ENCODE measurements around the gene HOXC9.

The HOXC9 gene

DNA sequence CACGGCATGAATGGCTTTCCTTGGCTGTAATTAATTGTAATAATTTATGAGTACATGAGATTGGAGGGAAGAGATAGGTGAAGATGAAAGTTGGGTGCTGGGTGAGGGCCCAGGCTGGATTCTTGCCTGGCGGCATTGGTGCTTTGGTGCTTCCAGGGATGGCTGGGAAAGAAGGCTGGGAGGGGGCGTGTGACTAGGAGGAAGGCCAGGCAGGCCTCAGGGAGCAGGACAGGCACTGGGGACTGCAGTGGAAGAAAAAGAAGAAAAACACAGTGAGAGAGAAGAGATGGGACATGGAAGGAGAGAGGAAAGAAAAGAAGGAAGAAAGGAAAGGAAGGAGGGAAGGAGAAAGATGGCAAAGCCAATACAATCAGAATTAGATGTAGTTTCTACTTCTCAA is 3.7 kb downstream of the HOXC9 start:
- no peak for DNase-seq

DNA sequence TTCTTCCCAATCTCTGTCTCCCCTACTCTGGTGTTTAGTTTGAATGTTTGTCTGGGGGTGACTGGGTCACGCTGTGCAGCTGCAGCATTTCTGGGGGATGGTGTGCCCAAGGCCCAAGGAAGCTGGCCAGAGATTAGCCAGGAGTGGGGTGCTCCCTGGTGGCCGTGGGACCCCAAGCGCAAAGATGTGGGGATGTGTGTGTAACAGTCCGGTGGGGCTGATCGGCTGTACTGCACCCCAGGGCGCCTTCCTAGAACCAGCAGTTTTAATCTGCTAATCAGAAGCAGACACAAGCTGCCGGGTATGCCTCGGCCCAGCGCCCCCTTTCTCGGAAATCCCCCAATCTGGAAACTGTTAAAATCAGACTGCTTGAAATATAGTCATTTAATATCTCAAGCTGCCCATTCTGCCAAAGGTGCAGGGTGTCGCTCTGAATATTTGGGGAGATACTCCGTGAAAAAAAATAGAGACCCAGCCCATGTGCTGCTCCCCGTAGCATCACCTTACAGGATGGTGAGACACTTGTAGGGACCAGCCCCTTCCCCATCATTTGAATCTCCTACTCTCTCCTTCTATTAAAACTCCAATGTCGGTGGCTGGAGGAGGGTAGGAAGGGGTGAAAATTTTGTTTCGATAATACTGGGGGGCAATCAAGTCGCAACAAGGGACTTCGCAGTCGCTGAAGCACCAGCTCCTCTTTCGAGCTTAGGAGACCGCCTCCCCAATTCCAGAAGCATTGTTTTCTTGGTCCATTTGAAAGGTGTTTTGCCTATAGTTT is 4.3 kb downstream of the HOXC9 start:
- no peak for DNase-seq

DNA sequence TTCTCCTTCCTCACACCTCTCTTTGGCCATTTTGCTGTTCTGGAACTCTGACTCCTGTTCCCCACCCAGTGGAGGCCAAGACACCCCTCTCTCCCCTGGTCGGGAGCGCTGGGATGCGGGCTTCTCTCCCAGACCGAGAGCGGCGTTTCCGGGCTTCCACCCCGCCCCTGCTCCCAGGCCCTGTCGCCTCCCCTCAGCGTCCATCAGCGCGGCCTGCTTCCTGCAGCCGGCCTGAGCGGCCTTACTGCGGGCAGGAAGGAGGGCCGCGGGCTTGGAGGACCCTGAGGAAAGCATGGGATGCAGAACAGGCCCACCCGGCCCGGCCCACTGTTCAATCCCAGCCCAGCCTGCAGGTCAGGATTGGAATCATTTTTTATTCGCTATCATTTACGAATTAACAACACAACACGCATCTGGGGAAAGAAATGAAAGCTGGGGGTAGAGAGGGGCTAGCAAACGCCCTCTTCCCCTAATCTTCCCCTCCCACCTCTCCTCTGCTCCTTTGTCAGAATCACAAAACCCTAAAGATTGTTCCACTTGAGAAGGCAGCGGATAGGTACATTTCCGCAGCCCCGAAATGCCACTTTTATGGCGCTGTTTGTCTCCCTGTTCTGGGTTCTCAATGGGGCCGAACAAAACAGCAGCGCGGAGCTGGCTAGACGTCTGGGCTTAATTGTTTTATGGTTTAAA is 5.0 kb downstream of the HOXC9 start:
- no peak for DNase-seq

DNA sequence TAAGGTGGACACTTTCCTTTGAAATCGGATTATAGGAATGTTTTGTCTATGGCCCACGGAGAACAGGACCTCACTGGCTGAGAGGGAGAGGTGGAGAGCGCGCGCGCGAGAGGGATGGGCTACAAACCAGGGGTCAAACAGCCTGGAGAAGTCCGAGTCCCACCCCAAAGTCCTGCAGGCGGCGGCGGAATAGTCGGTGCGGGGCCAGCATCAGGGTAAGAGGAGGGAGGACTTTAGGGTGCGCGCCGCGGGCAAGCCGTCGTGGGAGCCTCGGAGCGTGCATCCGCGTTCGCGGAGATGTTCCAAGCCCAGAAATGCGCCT is 5.5 kb downstream of the HOXC9 start:
- no peak for DNase-seq

DNA sequence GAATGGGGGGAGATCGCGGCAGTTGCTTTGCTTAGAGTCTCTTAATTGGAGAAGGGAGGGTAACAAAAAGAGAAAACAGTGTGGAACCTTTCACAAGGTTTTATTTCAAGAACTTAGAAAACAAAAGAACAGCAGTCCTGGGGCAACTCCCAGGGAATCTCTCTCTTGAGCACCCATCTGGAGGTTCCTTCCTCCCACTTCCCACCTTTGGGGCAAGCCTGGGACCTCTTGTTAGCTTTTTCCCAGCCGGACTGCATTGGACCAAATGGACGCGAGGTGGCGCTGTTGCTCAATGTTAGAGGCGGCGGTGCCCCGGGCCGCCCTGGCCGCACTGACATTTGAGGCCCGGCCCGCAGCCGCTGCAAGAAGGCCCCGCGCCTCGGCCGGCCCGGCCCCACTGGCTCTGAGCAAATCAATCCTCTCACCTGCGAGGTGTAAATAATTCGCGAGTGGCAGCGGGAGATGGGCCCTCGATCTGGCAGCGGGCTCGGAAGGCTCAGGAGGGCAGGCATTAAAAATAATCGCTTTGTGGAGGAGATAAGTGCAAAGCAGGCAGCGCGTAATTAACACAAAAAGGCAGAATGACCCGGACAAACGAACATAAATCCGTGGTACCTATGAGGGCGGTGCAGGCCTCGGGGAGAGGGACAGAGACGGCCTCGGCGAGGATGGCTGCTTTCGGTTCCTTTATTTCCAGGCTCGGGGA is 6.0 kb downstream of the HOXC9 start:
- DNase-seq, result peak; percentile 85

DNA sequence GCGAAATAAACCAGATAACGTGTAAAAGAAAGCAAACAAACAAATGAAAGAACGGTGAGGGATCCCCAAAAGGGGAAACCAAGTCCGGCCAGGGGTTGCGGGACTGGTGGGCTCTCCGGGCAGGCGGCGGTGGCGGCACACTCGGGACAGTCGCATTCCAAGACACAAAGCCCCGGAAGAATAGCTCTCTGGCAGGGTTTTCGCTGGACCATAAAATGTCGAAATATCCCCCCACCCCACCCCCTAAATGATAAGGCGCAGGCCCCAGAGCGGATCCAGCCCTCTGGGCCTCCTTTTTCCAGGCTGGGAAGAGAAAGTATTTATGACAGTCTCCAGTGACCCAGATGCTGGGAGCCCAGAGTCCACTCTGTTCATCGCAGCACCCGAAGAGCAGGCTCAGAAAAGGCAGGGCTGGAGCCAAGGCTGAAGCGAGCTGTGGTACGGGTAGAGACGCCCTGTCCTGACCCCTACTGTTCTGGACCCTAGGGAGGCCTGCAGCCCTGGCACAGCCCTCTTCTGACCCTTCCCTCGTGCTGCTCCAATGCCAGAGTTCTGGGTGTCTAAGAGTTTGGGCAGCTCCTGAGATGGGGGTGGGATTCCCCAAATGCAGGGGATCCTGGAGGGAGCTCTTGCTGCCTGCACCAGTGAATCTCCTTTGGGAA is 6.7 kb downstream of the HOXC9 start:
- no peak for DNase-seq

DNA sequence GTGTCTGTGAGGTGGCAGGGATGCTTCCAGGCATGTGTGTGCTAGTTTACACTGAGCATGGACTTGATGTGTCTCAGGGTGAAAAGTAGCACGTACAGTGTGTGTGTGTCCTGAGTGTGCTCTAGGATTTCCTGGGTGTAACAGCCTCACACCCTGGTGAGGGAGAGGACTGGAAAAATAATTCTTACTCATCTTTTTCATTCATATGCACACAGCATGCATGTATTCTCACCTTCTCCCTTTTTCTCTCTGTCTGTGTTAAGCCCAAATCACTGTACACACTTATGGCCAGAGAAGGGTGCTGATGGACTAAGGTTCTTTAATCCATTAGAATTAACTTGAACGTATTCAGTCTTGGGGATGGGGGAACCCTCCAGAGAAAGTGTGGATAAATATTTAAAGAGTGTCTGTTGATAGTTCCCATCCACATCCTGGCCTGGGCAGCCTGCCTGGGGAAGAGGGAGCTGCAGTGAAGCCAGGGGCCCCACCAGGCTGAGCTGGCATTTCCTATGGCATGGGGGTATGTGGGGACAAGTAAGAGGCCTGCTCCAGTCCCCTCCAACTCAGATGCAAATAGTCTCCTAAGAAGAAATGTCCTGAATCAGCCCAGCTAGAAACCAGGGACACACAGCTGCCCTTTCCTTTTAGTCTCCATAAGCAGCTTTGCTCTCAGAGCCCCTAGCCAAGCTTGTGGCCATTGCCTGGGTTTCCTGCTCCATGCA is 7.7 kb downstream of the HOXC9 start:
- DNase-seq, result no peak

DNA sequence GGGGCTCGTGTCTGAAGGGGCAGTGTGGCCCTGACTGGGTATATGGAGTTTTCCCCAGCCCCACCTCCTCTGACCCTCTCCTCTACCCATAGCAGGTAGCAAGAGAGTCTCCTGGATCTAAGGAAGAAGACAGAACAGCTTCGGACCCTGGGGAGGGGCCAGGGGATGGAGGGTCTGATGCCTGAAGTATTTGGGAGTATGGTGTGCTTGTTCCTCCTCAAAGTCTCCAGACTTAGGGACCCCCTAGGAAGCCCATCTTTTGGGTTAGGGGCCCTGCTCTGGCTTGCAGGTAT is 8.2 kb downstream of the HOXC9 start:
- DNase-seq, result no peak

DNA sequence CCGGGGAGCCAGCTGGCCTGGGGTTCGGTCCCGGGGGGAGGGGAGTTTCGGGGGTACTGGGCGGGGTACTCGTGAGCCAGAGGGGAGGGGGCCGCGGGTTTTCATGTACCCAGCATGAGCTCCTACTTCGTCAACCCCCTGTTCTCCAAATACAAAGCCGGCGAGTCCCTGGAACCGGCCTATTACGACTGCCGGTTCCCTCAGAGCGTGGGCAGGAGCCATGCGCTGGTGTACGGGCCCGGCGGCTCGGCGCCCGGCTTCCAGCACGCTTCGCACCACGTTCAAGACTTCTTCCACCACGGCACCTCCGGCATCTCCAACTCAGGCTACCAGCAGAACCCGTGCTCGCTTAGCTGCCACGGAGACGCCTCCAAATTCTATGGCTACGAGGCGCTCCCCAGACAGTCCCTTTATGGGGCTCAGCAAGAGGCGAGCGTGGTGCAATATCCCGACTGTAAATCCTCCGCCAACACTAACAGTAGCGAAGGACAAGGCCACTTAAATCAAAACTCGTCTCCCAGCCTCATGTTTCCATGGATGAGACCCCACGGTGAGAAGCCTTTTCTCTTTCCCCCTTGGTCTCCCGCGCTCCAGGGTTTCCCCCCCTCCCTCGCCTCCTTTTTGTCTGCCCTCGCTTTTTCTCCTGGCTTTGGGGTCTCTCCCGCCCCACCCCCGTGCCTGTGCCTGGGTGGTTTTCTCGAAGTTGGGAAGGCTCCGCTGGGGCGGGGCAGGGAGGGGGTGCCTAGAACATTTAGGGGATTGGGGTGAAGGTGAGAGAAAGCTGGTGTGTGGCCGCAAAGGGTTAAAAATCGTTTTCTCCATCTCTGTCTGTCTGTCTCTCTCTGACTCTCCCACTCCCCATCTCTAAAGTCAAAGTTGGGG is 9.5 kb downstream of the HOXC9 start:
- DNase-seq, result peak; percentile 54

DNA sequence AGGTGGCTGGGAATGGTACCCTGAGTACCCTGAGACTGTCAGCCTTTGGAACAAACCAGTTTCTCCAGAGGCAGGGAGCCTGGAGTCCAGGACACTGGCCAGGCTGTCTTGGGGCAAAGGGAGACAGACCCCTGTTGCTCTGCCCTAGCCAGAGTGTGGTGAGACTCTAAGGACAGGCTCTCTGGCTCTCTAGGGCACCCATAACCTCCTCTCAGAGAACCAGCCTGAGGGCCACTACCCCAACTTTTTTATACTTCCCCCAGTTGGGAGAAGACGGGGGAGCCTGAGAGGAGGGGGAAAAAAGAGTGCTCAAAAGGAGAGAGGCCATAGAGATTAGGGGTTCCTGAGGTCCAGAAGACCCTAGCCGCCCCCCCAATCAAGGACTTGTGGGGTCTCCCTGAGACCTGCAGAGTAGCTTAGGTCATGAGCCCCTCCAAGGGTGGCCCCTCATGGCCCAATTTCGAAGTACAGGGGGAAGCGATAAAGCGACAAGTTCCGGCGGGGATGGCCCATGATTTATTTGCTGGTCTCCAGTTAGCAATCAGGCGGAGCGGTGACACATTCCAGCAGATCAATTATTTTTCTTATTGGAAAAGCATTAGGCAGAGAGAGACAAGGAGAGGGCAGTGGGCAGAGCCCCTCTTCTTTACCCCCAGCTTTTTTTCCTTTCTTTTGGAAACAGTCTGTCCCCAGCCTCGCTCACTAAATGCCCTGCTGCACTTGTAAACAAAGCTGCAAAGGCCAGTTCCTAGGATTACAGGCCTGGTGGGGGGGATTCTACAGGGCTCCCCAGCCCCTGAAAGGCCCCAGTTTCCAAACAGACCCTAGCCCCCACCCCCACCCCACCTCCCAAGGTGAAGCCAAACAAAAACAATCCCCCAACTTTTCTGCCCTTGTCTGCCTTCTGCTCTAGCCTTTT is 10.4 kb downstream of the HOXC9 start:
- DNase-seq, result no peak

DNA sequence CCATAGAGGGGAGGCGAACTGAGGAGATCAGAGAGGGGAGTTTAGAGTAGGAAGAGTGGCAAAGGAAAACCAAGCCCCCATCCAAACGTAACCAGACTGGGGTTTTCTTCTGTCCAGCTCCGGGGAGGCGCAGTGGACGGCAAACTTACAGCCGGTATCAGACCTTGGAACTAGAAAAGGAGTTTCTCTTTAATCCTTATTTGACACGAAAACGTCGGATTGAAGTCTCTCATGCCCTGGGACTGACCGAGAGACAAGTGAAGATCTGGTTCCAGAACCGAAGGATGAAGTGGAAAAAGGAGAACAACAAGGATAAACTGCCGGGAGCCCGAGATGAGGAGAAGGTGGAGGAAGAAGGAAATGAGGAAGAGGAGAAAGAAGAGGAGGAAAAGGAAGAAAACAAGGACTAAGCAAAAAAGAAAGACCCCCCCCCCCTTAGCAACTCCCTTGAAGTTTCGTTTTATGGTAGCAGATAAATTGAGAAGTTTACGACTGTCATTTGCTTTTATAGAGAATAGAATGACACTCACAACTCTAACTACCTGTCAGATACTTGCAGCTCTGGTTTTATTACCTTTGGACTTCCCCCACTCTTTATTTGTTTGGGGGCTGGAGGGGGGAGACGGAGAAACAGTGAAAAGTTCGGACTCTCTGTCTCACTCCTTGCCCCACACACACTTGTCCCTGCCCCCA is 11.2 kb downstream of the HOXC9 start:
- no peak for DNase-seq

DNA sequence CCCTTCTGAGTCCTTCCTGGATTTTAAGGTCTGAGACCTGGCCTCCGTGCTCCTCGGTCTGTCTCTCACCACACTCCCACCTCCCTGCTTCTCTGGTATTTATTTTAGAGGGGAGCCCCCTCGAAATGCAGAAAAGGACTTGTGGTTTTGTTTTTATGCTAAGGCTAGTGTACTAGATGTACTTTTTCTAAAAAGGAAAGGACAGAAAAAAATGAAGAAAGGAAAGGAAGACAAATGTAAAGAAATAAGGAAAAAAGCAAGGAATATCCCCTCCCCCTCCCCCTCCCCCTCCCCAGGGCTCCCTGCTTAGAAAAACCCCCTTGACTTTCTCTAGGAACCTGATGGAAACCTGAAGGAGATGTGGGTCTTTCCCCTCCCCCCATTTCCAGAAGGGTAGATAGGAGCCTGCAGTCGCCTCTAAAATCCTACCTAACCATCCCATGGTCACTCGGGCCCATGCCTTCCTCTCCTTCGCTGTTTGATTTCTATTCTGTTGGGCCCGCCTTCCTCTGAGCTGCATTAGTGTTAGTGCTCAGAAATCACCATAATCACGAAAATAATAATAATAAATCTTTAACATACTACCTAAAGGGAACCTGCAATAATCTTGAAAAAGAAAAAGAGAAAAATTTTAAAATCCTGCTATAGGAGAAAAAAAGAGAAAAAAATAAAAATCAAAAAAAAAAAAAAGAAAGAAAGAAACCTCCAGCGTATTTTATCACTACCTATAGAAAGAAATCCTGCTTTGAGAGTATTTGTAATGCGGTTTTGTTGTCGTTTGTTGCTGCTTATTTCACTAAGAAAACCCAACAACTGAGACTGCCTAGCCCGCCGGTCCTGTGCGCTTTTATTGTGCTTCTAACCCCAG is 11.9 kb downstream of the HOXC9 start:
- no peak for DNase-seq

DNA sequence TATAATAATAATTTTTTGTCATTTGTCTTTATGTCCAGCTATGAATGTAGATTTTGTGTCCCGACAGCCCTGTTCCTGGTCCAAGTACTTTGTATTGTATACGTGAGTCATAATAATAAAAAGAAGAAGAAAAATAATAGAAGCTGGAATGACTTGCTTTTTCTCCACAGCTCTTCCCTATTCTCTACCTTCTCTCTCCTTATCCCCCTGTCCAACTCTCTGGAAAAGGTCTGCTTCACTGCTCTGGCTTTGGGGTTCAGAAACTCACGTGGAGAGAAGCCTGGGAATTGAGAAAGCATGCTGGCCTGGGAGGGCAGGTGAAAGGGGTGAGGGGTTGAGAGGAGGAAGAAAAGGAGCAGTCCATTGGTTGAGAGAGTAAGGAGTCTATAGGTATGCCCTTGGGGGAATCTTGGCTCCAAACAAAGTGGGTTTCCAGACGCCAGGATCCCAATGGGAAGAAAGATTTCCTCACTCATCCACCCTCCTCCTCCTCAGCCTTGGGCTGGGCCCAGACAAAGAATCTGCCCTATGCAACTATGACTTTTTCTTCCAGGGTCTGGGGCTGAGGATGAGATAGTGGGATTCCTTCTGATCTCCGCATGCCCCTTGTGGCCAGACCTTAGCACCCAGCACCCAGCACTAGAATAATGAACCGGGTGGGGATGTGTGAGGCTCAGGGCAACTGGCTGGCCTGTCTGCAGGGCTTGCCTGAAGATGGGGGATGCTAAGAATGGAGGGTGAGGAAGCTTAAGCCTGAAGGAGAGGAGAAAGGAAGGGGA is 12.9 kb downstream of the HOXC9 start:
- no peak for DNase-seq

DNA sequence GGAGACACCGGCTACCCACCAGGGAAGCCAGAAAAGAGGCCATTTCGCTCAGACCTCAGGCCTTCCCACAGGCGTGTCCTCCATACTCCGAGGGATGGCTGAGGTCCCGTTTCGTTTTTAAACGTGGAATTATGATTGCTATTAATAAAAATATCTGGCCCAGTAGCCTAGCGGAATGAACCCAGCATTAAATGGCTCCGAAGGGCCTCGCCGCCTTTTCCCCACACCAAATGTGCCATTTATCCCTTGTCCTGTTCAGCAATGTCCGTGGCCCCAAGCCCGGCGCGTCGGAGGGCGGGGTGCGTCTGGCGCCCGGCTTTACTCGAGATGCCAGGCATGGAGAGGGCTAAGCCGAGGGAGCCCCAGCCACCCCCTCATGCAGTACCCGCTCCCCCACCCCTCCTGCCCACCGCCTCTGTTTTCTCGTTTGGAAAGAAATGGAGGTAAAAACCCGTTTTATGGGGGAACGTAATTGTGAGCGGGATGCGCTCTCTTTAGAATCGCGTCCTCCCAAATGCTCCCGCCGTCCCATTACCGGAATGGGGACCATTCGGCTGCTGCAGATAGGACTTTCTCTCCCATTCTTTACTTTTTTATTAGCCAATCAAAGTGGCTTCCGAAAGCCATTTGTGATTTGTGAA is 14.5 kb downstream of the HOXC9 start:
- no peak for DNase-seq

DNA sequence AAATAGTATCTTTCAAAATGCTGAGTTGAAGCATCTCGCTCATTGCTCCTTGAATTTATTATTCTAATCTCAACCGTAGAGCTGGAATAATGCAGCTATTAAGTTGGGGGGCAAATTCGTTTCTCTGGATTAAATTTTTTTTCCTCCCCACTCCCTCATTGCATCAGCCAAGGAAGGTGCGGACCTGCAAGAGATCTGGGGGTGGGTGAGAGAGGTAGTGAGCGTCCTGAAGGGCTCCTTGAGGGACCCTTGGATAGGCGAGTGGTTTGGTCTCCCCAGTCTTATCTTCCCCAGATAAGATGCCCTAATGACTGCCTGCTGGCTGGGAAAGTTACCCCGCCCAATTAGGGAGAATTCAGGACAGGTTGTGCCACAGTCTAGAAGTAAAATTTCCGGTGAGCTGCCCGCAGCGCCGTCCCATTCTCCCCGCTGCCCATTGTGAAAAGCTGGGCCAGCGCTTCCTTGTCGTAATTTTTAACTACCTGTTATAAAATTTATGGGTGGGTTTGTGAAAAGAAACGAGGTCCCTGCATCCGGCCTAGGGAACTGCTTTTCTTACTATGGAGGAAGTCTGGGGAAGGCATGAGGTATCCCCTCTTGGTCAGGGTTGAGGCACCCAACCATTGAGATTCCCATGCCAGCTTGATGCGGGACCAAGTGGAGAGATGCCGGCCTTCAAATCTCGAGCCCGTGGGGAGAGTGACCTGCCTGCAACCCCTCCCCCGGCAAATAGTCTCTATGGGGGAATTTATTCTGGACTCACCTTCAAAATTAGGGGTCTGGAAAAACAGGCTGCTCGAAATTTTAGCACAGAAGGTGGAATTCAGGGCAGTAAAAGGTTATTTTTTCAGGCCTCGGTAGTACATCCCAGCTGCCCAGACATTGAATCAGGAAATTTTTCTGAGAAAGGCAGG is 15.3 kb downstream of the HOXC9 start:
- DNase-seq, result no peak

DNA sequence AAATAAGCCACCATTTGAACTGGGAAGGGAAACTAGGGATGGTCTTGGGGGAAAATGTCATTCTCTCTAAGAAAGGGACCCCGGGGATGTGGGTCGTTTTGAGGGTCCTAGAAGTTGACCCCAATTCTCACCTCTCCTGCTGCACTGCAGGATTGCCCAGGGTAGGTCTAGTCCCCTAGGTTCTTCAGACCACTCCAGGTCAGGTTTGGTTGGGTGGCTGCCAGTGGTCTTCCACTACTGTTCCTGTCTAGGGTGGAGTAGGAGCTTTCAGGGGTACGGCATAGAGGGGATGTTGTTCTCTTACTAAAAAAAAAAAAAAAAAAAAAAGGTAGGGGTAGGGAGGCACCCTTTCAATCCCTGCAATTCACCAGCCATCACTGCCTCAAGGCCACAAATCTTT is 16.1 kb downstream of the HOXC9 start:
- DNase-seq, result no peak

DNA sequence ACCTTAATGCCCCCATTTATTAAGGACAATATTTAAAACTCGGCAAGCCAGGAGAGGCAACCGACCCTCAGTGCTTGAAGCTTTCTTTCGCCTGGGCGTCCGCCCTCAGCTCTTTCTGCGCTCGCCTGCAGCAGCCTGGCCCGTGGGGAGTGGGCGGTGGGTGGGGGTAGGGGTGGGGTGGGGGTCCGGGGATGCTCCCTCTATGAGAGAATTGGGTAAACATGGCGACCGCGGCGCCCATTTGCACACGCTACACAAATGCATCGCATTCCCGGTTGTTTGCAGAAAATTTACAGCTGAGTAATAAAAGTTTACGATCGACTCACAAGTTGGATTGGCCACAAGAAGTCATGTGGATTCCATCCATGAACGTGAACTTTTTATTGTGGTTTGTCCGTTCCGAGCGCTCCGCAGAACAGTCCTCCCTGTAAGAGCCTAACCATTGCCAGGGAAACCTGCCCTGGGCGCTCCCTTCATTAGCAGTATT is 16.6 kb downstream of the HOXC9 start:
- DNase-seq, result peak; percentile 89
